Astrocyte of the cerebellum (primary cell): ENCODE measurements around the gene NLN.

ENCODE experiments used
- DNase-seq: peaks from one replicate; pipeline ENCODE4 v3.0.0-alpha.2; 2011; ENCODE audit warnings: low read depth
- H3K4me3 ChIP-seq: 2 replicates; pipeline ENCODE4 v1.5.1; 2011; ENCODE audit warnings: mild to moderate bottlenecking, low read depth, low read length, moderate library complexity
- CTCF ChIP-seq: IDR thresholded peaks from 2 replicates; pipeline ENCODE4 v1.5.1; 2012; ENCODE audit warnings: low read length, low read depth, moderate library complexity, mild to moderate bottlenecking; ENCODE audit errors: missing control alignments
- in situ Hi-C: cut with HindIII; loops from 2 replicates; pipeline ENCODE4 v1.10.0; 2017; ENCODE audit warnings: low sequenced_read_pairs

Gene NLN

GRCh38 chr5:65823845-65824445, 101.9 kb downstream of the NLN start:
- H3K4me3 ChIP-seq = no peak overlapping the region
- in situ Hi-C loops = no loop called here
- no peak for TF ChIP-seq CTCF
- no peak for DNase-seq

- no peak for DNase-seq
- in situ Hi-C loops = no loop called here
- no peak overlapping the region for H3K4me3 ChIP-seq
- TF ChIP-seq CTCF = no peak
These were observed 103.7 kb downstream of the NLN start for GRCh38 chr5:65825408-65826328.

GRCh38 chr5:65828022-65828896, 106.3 kb downstream of the NLN start:
- H3K4me3 ChIP-seq = no peak overlapping the region
- TF ChIP-seq CTCF = no peak
- in situ Hi-C loops = no loop called here
- no peak for DNase-seq

- H3K4me3 ChIP-seq = no peak overlapping the region
- no peak for TF ChIP-seq CTCF
- no peak for DNase-seq
- in situ Hi-C loops = no loop called here
These were observed 108.9 kb downstream of the NLN start for GRCh38 chr5:65830856-65831255.

GRCh38 chr5:65831276-65831675, 109.3 kb downstream of the NLN start:
- TF ChIP-seq CTCF = no peak
- H3K4me3 ChIP-seq = no peak overlapping the region
- no peak for DNase-seq
- in situ Hi-C loops = no loop called here

GRCh38 chr5:65832152-65832551, 110.1 kb downstream of the NLN start:
- H3K4me3 ChIP-seq = no peak overlapping the region
- in situ Hi-C loops = no loop called here
- DNase-seq = no peak
- TF ChIP-seq CTCF = no peak
